Peyer's patch (tissue), 4 donors: ENCODE results near the gene EMID1. TPM values are rescaled to one million over a fixed set of nuclear protein-coding genes. Genes with fewer than 3 reads are reported as not detected.

ENCODE experiments used
- DNase-seq, 3 donors: peaks; one replicate each; pipeline ENCODE4 v3.0.0-alpha.2; 2017 to 2019
- H3K27ac ChIP-seq, 4 donors: fragments of 200-600 bp; sonication (generic); one replicate each; pipeline ENCODE4 v1.5.1; 2016 to 2019
- H3K27me3 ChIP-seq, 2 donors: fragments of 200-600 bp; sonication (generic); one replicate each; pipeline ENCODE4 v1.5.1; 2019
- H3K36me3 ChIP-seq, 3 donors: fragments of 200-600 bp; sonication (generic); one replicate each; pipeline ENCODE4 v1.5.1; 2016 to 2019
- H3K4me1 ChIP-seq, 4 donors: fragments of 200-600 bp; sonication (generic); one replicate each; pipeline ENCODE4 v1.5.1; 2016 to 2019
- H3K4me3 ChIP-seq, 4 donors: fragments of 200-600 bp; sonication (generic); 1 replicate in 3 of 4; 2 replicates in 1 of 4; pipeline ENCODE4 v1.5.1; 2016 to 2019; ENCODE audit warnings: mild to moderate bottlenecking in 1 of 4
- H3K9me3 ChIP-seq, 4 donors: fragments of 200-600 bp; sonication (generic); one replicate each; pipeline ENCODE4 v1.5.1; 2016 to 2019; ENCODE audit warnings: mild to moderate bottlenecking in 1 of 4
- CTCF ChIP-seq, 6 experiments: fragments of 450-650 bp in 4 of 6; fragments of 200-600 bp in 2 of 6; sonication (generic) in 1 of 6; IDR thresholded peaks; one replicate each; pipeline ENCODE4 v1.5.1; 2017 to 2019; ENCODE audit warnings: antibody characterized with exemption in 6 of 6, mild to moderate bottlenecking in 3 of 6, moderate library complexity in 1 of 6
- POLR2A ChIP-seq, 2 donors: fragments of 450-650 bp; IDR thresholded peaks; one replicate each; pipeline ENCODE4 v1.5.1; 2017; ENCODE audit warnings: antibody characterized with exemption in 2 of 2, mild to moderate bottlenecking in 2 of 2, moderate library complexity in 2 of 2
- total RNA-seq, 4 donors: library from RNA; depleted of rRNA; stranded (reverse); fragments of >200 nt; gene quantifications; one replicate each; pipeline ENCODE4 v1.1.0, GENCODE V29; 2016

EMID1 gene
- total RNA-seq, 4 donors from 2014 or later, result 1.9 to 7.1 (median 4.2) TPM

- Histone ChIP-seq H3K4me1 (peaks cover 0 to 47% (median 17%) of the 10 kb centered on the region in 4 donors), H3K4me3 (peak overlapping the region; percentile 77 to 99 (median 88)), H3K27me3 (no peaks in the 10 kb centered on the region), H3K36me3 (peaks cover 0 to 17% (median 0%) of the 10 kb centered on the region in 3 donors), H3K27ac (peak overlapping the region; percentile 96 to 99 (median 98)), H3K9me3 (no peaks in the 10 kb centered on the region)
- no peak for DNase-seq
- TF ChIP-seq POLR2A (IDR thresholded peaks at IDR 0.05) (no peak), CTCF (IDR thresholded peaks at IDR 0.05) (no peak)
Measured at GRCh38 chr22:29267462-29267857, 61.8 kb downstream of the EMID1 start.

DNA sequence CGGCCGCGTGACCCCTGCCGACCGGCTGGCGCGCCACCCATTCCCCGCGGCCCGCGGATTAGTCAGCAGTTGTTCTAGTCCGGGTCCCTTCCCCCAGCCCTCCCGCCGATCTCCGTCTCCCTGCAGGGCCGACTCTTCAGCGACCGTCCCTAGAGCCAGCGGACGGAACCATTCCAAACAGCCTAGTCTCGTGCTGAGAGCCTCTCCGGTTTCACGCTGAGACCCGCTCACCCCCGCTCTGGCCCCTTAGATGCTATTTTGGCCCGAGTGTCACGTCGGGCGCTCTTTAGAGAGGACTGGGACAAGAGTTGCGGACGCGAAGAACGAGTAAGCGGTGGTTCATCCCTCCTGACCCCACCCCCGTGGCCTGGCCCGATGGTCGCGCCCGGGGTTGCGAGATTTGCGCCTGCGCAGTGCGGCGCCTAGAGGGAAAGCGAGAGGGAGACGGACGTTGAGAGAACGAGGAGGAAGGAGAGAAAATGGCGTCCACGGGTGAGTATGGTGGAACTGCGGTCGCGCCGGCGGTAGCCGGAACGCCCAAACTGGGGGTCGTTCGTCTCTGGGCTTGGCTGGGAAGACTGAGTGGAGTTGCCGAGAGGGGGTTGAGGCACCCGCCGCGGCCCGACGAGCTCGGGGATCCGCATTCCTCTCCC, 62.3 kb downstream of the EMID1 start, which contains the start of the genes EWSR1 and RHBDD3:
EWSR1 (plus strand) TSS at position 411 of the 653 bp plus-strand sequence; CDS start at position 480, 69 bp downstream.
RHBDD3 (minus strand) TSS at position 124 of the 653 bp plus-strand sequence. CDS start 2,355 bp downstream, outside the sequence.
- H3K27ac ChIP-seq, result peak within 1 kb of the TSS; percentile 96 to 99 (median 98)
- H3K4me3 ChIP-seq, result peak within 1 kb of the TSS; percentile 77 to 99 (median 88)
- no peaks in the 10 kb centered on the region for H3K9me3 ChIP-seq
- DNase-seq, result peak; percentile 89 to 97 (median 97)
- H3K36me3 ChIP-seq, result peaks cover 0 to 22% (median 0%) of the 10 kb centered on the region in 3 donors
- no peaks in the 10 kb centered on the region for H3K27me3 ChIP-seq
- H3K4me1 ChIP-seq, result peaks cover 0 to 51% (median 17%) of the 10 kb centered on the region in 4 donors
- TF ChIP-seq CTCF (IDR thresholded peaks at IDR 0.05) (peak in 1 of 6 experiments; percentile 24), POLR2A (IDR thresholded peaks at IDR 0.05) (peak; percentile 61 to 83)

DNA sequence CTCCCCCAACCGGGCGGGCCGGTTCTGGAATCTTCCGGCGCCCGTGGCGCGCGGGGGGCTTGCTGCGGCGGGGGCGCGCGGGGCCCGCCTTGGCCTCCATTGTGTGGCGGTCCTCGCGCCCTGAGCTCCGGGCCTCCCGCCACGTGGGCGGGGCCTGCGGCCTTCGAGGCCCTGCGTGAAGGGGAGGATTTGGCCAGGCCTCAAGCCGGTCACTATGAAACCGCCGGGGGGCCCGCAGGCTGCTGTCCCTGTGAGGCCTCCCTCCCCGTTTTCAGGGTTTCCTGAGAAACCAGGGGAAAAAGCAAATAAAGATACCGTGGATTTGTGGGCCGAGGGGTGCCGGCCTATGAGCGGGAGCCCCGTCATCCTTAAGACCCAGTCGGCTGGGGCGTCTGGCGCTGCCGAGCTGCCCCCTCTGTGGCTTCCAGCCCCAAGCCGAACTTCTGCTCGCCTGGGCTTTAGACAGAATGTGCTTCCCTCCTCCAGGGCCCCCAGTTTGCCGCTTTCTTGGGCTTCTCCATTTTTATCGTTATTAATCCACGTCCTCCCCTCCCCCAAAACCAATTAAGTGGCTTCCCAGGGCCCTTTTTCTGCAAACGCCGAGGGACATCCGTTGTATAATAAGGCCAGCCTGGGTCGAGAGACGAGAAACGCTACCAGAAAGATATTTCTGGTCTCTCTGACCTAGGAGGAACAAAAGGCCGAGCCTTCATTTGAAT, 63.0 kb downstream of the EMID1 start:
- H3K36me3 ChIP-seq, result peaks cover 0 to 29% (median 0%) of the 10 kb centered on the region in 3 donors
- H3K4me1 ChIP-seq, result peaks cover 0 to 57% (median 17%) of the 10 kb centered on the region in 4 donors

DNA sequence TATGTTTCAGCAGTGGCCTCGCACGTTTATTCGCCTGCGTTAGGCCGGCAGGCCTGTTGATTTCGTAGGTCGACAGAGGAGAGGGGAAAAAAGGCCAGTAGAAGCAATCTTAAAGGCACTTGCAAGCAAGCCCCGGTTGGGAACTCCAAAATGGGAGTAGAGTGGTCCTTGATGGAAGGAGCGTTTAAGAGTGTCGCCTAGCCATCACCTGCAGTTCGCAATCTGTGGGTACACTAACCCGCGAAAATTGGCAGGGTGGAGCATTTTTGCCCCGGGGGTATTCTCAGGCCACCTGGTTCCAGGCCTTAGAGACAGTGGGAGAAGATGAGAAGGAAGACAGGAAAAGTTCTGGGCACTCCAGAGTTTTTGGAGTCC, 63.5 kb downstream of the EMID1 start:
- Histone ChIP-seq H3K27me3 (no peaks in the 10 kb centered on the region), H3K9me3 (no peaks in the 10 kb centered on the region), H3K4me1 (peaks cover 0 to 62% (median 17%) of the 10 kb centered on the region in 4 donors), H3K36me3 (peaks cover 0 to 34% (median 0%) of the 10 kb centered on the region in 3 donors), H3K27ac (peak overlapping the region; percentile 96 to 99 (median 98)), H3K4me3 (peak overlapping the region; percentile 77 to 99 (median 88))
- TF ChIP-seq POLR2A (IDR thresholded peaks at IDR 0.05) (no peak), CTCF (IDR thresholded peaks at IDR 0.05) (no peak)
- peak in 1 of 3 donors; percentile 12 for DNase-seq

More for the DNA sequence above, 63.0 kb downstream of the EMID1 start:
- Histone ChIP-seq H3K27me3 (no peaks in the 10 kb centered on the region), H3K27ac (peak overlapping the region; percentile 96 to 99 (median 98)), H3K4me3 (peak overlapping the region; percentile 77 to 99 (median 88)), H3K9me3 (no peaks in the 10 kb centered on the region)
- no peak for TF ChIP-seq CTCF (IDR thresholded peaks at IDR 0.05)
- DNase-seq, result peak in 2 of 3 donors; percentile 22 to 62

DNA sequence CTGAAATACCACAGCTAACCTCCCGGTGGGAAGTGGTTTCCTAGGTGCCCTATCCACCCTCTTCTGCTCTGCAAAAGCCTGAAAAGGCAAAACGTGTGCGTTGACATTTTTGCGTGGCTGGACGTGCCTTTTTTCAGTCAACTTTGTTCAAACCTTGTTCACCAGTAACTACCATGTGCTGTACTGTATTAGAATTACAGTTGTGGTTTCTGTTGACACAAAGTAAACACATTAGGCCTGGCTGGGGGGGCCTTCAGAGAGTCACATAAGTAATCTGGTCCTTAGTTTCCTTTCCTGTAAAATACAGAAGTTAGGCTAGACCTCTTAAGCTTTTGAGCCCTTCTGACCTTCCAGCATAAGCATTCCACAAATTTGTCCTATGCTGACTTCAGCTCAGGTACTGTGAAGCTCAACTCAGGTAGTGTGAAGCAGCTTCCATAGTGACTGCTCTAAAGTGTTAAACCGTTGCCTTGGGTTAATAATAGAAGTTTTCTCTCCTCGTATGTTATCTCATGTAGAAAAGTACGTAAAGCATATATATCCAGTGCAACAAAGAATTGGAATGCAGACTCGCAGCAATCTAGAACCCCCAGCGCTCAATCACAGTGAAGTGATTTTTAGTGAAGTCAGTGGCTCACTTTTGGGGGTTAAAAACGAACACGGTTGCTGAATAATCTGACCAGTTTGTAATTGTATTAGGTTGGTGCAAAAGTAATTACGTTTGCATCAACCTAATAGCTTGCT, 64.2 kb downstream of the EMID1 start:
- TF ChIP-seq CTCF (IDR thresholded peaks at IDR 0.05) (no peak), POLR2A (IDR thresholded peaks at IDR 0.05) (no peak)
- Histone ChIP-seq H3K27ac (peak overlapping the region in 3 of 4 donors; percentile 96 to 98 (median 97)), H3K4me1 (peaks cover 0 to 69% (median 17%) of the 10 kb centered on the region in 4 donors), H3K36me3 (peaks cover 0 to 34% (median 0%) of the 10 kb centered on the region in 3 donors), H3K9me3 (no peaks in the 10 kb centered on the region), H3K27me3 (no peaks in the 10 kb centered on the region), H3K4me3 (peak overlapping the region; percentile 77 to 99 (median 88))
- DNase-seq, result peak in 1 of 3 donors; percentile 41
